Thyroid gland (tissue), 4 donors: Measurements from ENCODE around the gene DLX4.

Experiments
- CTCF ChIP-seq, 6 experiments: fragments of 200-600 bp in 3 of 6; fragments of 450-650 bp in 3 of 6; sonication (generic) in 3 of 6; IDR thresholded peaks; one replicate each; pipeline ENCODE4 v1.5.1; 2016 to 2019; ENCODE audit warnings: antibody characterized with exemption in 6 of 6, mild to moderate bottlenecking in 2 of 6, inconsistent platforms in 1 of 6, moderate library complexity in 1 of 6
- POLR2A ChIP-seq, 2 donors: fragments of 450-650 bp; IDR thresholded peaks; one replicate each; pipeline ENCODE4 v1.6.1; 2017; ENCODE audit warnings: antibody characterized with exemption in 2 of 2, mild to moderate bottlenecking in 2 of 2, moderate library complexity in 1 of 2

- TF ChIP-seq POLR2A (IDR thresholded peaks at IDR 0.05): no peak
- no peak for TF ChIP-seq CTCF (IDR thresholded peaks at IDR 0.05)
Observed at GRCh38 chr17:49980703-49981197, 11.8 kb downstream of the DLX4 start.
